ENCODE measurements around the gene RAB3D. TPM values are rescaled to one million over a fixed set of nuclear protein-coding genes. Genes with fewer than 3 reads are reported as not detected.
"Not testable (repeated sequence)": the region's sequence is repeated elsewhere in the genome, so short reads cannot be mapped to it uniquely, and the experiment has no call there.

RAB3D gene
- total RNA-seq (10 to 100 TPM; 14.2 to 27.0 TPM), polyA plus RNA-seq (ENCODE audit: insufficient read length in 2 of 2) (10 to 100 TPM; 13.2 to 17.5 TPM)
- long read RNA-seq, donor 1, full-length matches to known transcripts: 1 of 1 reads
- long read RNA-seq, donor 1, partial matches to known transcripts: 0 of 1 reads
- long read RNA-seq, donor 1, other reads (novel, unspliced or antisense): 0 of 1 reads
- long read RNA-seq, donor 2: 0 reads
- long read RNA-seq, donor 3, full-length matches to known transcripts: 2 of 2 reads
- long read RNA-seq, donor 3, partial matches to known transcripts: 0 of 2 reads
- long read RNA-seq, donor 3, other reads (novel, unspliced or antisense): 0 of 2 reads
- long read RNA-seq, donor 4, full-length matches to known transcripts: 4 of 14 reads
- long read RNA-seq, donor 4, partial matches to known transcripts: 5 of 14 reads
- long read RNA-seq, donor 4, other reads (novel, unspliced or antisense): 5 of 14 reads

GRCh38 chr19:11339254-11340098, at the start of gene RAB3D:
TSS of gene RAB3D (minus strand) at chr19:11339657. CDS start at chr19:11337399, 2,258 bp downstream.
- DNase-seq (ENCODE audit: low read depth in 4 of 6, low spot score in 6 of 6): peak in 5 of 6 donors; percentile 79 to 98 (median 89)
- Histone ChIP-seq H3K36me3 (ENCODE audit: control insufficient read depth, insufficient read depth, low read length) (peaks cover 56% of the 10 kb centered on the region), H3K9me3 (ENCODE audit: control insufficient read depth, insufficient read depth, low read length) (no peaks in the 10 kb centered on the region), H3K4me3 (ENCODE audit: low read depth, low read length) (peak within 1 kb of the TSS; percentile 74), H3K4me1 (ENCODE audit: control insufficient read depth, insufficient read depth, low read length) (peaks cover 29% of the 10 kb centered on the region), H3K27ac (ENCODE audit: low read depth, low read length) (peak within 1 kb of the TSS; percentile 71), H3K27me3 (ENCODE audit: control insufficient read depth, insufficient read depth, low read length) (no peaks in the 10 kb centered on the region)
- WGBS (ENCODE audit: insufficient coverage): 3% methylated on average over 46 of the region's 53 CpGs

GRCh38 chr19:11387162-11388034, 47.9 kb upstream of the RAB3D start:
- no peak for DNase-seq (ENCODE audit: low read depth in 4 of 6, low spot score in 6 of 6)
- H3K27ac ChIP-seq (ENCODE audit: low read depth, low read length): no peak overlapping the region
- no peak overlapping the region for H3K4me3 ChIP-seq (ENCODE audit: low read depth, low read length)
- 88% methylated on average over 11 of the region's 19 CpGs for WGBS (ENCODE audit: insufficient coverage)
- H3K36me3 ChIP-seq (ENCODE audit: control insufficient read depth, insufficient read depth, low read length): no peaks in the 10 kb centered on the region
- H3K27me3 ChIP-seq (ENCODE audit: control insufficient read depth, insufficient read depth, low read length): peaks cover 21% of the 10 kb centered on the region
- H3K9me3 ChIP-seq (ENCODE audit: control insufficient read depth, insufficient read depth, low read length): no peaks in the 10 kb centered on the region
- peaks cover 21% of the 10 kb centered on the region for H3K4me1 ChIP-seq (ENCODE audit: control insufficient read depth, insufficient read depth, low read length)

GRCh38 chr19:11384778-11385129, 45.3 kb upstream of the RAB3D start:
- WGBS (ENCODE audit: insufficient coverage): 100% methylated on average over 2 of the region's 5 CpGs
- H3K9me3 ChIP-seq (ENCODE audit: control insufficient read depth, insufficient read depth, low read length): no peaks in the 10 kb centered on the region
- peaks cover 32% of the 10 kb centered on the region for H3K27me3 ChIP-seq (ENCODE audit: control insufficient read depth, insufficient read depth, low read length)
- no peak for DNase-seq (ENCODE audit: low read depth in 4 of 6, low spot score in 6 of 6)
- H3K4me3 ChIP-seq (ENCODE audit: low read depth, low read length): no peak overlapping the region
- no peak overlapping the region for H3K27ac ChIP-seq (ENCODE audit: low read depth, low read length)
- peaks cover 37% of the 10 kb centered on the region for H3K4me1 ChIP-seq (ENCODE audit: control insufficient read depth, insufficient read depth, low read length)
- H3K36me3 ChIP-seq (ENCODE audit: control insufficient read depth, insufficient read depth, low read length): no peaks in the 10 kb centered on the region

- Histone ChIP-seq H3K27ac (ENCODE audit: low read depth, low read length) (no peak overlapping the region), H3K4me3 (ENCODE audit: low read depth, low read length) (peak overlapping the region; percentile 26), H3K9me3 (ENCODE audit: control insufficient read depth, insufficient read depth, low read length) (no peaks in the 10 kb centered on the region), H3K27me3 (ENCODE audit: control insufficient read depth, insufficient read depth, low read length) (peaks cover 32% of the 10 kb centered on the region), H3K36me3 (ENCODE audit: control insufficient read depth, insufficient read depth, low read length) (no peaks in the 10 kb centered on the region), H3K4me1 (ENCODE audit: control insufficient read depth, insufficient read depth, low read length) (peaks cover 37% of the 10 kb centered on the region)
- WGBS (ENCODE audit: insufficient coverage): 0% methylated on average over 7 of the region's 9 CpGs
- no peak for DNase-seq (ENCODE audit: low read depth in 4 of 6, low spot score in 6 of 6)
These were observed 44.2 kb upstream of the RAB3D start for GRCh38 chr19:11383706-11384048.

GRCh38 chr19:11382898-11383705, 43.6 kb upstream of the RAB3D start:
- under 1% methylated on average over 55 of the region's 65 CpGs for WGBS (ENCODE audit: insufficient coverage)
- Histone ChIP-seq H3K36me3 (ENCODE audit: control insufficient read depth, insufficient read depth, low read length) (peaks cover 5% of the 10 kb centered on the region), H3K27ac (ENCODE audit: low read depth, low read length) (no peak overlapping the region), H3K9me3 (ENCODE audit: control insufficient read depth, insufficient read depth, low read length) (no peaks in the 10 kb centered on the region), H3K4me1 (ENCODE audit: control insufficient read depth, insufficient read depth, low read length) (peaks cover 42% of the 10 kb centered on the region), H3K4me3 (ENCODE audit: low read depth, low read length) (peak overlapping the region; percentile 13), H3K27me3 (ENCODE audit: control insufficient read depth, insufficient read depth, low read length) (peaks cover 32% of the 10 kb centered on the region)
- DNase-seq (ENCODE audit: low read depth in 4 of 6, low spot score in 6 of 6): no peak

GRCh38 chr19:11380653-11381537, 41.4 kb upstream of the RAB3D start:
- Histone ChIP-seq H3K27me3 (ENCODE audit: control insufficient read depth, insufficient read depth, low read length) (peaks cover 32% of the 10 kb centered on the region), H3K36me3 (ENCODE audit: control insufficient read depth, insufficient read depth, low read length) (peaks cover 15% of the 10 kb centered on the region), H3K9me3 (ENCODE audit: control insufficient read depth, insufficient read depth, low read length) (no peaks in the 10 kb centered on the region), H3K4me3 (ENCODE audit: low read depth, low read length) (peak overlapping the region; percentile 82), H3K27ac (ENCODE audit: low read depth, low read length) (peak overlapping the region; percentile 86), H3K4me1 (ENCODE audit: control insufficient read depth, insufficient read depth, low read length) (peaks cover 46% of the 10 kb centered on the region)
- DNase-seq (ENCODE audit: low read depth in 4 of 6, low spot score in 6 of 6): peak; percentile 92 to 99 (median 96)
- under 1% methylated on average over 54 of the region's 54 CpGs for WGBS (ENCODE audit: insufficient coverage)

GRCh38 chr19:11379857-11380350, 40.4 kb upstream of the RAB3D start:
- no peak for DNase-seq (ENCODE audit: low read depth in 4 of 6, low spot score in 6 of 6)
- 87% methylated on average over 6 of the region's 7 CpGs for WGBS (ENCODE audit: insufficient coverage)
- H3K4me1 ChIP-seq (ENCODE audit: control insufficient read depth, insufficient read depth, low read length): peaks cover 56% of the 10 kb centered on the region
- no peaks in the 10 kb centered on the region for H3K9me3 ChIP-seq (ENCODE audit: control insufficient read depth, insufficient read depth, low read length)
- peak overlapping the region; percentile 82 for H3K4me3 ChIP-seq (ENCODE audit: low read depth, low read length)
- peaks cover 32% of the 10 kb centered on the region for H3K27me3 ChIP-seq (ENCODE audit: control insufficient read depth, insufficient read depth, low read length)
- peaks cover 21% of the 10 kb centered on the region for H3K36me3 ChIP-seq (ENCODE audit: control insufficient read depth, insufficient read depth, low read length)
- no peak overlapping the region for H3K27ac ChIP-seq (ENCODE audit: low read depth, low read length)

- DNase-seq (ENCODE audit: low read depth in 4 of 6, low spot score in 6 of 6); H3K9me3 ChIP-seq (ENCODE audit: control insufficient read depth, insufficient read depth, low read length); H3K27ac ChIP-seq (ENCODE audit: low read depth, low read length); H3K4me3 ChIP-seq (ENCODE audit: low read depth, low read length): not testable (repeated sequence)
- H3K36me3 ChIP-seq (ENCODE audit: control insufficient read depth, insufficient read depth, low read length): peaks cover 21% of the 10 kb centered on the region
- WGBS (ENCODE audit: insufficient coverage): 72% methylated on average over 2 of the region's 14 CpGs
- peaks cover 30% of the 10 kb centered on the region for H3K27me3 ChIP-seq (ENCODE audit: control insufficient read depth, insufficient read depth, low read length)
- peaks cover 57% of the 10 kb centered on the region for H3K4me1 ChIP-seq (ENCODE audit: control insufficient read depth, insufficient read depth, low read length)
These were observed 39.9 kb upstream of the RAB3D start for GRCh38 chr19:11379269-11379845.
